ENCODE data around the gene TMEM150A.
A peak's percentile ranks its signal among the peaks of the same experiment; 100 is the strongest.
"Not testable (repeated sequence)": the region's sequence is repeated elsewhere in the genome, so short reads cannot be mapped to it uniquely, and the experiment has no call there.

Gene TMEM150A

DNA sequence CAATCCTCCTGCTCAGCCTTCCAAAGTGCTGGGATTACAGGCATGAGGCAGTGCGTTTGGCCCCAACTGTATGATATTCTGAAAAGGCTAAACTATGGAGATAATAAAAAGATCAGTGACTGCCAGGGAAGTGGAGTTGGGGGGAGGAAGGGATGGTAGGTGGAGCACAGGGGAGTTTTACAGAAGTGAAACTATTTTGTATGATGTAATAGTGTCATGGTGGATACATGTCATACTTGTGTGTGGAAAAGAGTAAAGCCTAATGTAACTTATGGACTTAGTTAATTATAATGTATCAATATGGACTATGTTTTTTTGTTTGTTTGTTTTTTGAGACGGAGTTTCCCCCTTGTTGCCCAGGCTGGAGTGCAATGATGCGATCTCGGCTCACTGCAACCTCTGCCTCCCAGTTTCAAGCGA lies 38.3 kb downstream of the TMEM150A start:
- DNase-seq, result no peak

DNA sequence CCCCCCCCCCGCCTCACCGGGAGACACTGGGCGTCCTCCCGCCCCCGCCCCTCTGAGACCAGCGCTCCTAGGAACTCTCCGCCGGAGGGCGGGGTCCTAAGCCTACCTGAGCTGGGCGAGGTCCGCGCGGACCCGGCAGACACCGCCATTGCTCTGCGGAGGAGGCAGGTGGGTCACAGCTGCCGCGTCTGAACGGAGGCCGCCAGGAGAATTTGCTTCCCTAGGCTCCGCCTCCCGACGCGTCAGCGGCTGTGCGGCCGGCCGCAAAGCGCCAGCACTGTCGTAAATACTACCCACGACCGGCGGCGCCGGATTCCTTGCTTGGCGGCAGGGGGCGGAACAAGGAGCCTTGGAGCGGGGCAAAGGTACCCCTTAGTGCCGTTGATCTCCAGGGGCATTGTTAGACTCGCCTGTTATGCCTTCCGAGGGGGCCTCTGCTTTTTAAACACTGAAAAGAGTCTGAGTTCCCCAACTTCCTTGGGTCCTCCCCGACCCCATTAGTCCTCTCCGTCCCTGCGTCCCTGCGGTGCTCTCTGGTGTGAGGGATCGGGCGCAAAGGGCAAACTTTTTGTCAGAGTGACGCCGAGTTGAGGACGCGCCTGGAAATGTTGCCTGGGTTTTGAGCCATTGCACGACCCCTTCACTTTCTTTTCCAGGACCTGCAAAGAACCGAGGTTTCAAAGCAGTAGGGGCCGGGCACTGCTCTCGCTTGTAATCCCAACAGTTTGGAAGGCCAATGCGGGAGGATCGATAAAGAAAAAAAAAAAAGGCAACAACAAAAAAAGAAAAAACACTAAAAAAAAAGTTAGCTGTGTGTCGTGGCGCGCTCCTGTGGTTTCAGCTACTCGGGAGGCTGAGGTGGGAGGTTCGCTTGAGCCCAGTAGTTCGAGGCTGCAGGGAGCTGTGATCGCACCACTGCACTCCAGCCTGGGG lies 41.0 kb downstream of the TMEM150A start, which contains the start of gene GGCX:
Gene GGCX (minus strand): TSS at position 214 of the 933 bp plus-strand sequence. CDS start 65 bp downstream, at position 149.
- peak; percentile 97 for DNase-seq

DNA sequence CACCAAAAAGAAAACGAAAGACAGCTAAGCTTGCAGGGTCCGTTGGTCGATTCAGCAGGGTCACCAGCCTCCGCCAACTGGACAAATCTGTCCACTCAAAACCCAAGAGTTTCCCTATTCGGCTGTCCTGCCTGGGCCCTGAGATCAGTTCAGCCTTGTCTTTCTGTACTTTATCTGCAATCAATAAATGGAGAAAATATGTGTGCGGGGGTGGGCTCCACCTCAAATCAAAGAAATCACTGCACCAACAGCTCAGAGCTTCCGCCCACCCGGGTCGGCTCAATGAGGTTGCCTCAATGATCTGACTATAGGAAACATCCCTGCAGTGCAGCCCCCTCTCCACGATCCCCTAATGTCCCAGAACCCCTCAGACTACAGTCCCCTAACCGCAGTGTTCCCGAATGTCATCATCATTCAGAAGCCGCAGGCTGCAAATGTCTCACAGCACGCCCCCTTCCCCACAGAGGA lies 41.7 kb downstream of the TMEM150A start:
- no peak for DNase-seq

DNA sequence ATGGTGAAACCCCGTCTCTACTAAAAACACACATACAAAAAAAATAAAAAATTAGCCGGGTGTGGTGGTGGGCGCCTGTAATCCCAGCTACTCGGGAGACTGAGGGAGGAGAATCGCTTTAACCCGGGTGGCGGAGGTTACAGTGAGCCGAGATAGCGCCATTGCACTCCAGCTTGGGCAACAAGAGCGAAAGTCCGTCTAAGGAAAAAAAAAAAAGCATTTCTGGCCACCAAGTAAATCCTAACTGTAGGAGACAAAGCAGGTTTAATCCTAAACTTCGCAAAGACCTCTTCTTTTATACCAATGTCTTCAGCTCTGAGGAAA lies 42.1 kb downstream of the TMEM150A start:
- DNase-seq, result not testable (repeated sequence)

DNA sequence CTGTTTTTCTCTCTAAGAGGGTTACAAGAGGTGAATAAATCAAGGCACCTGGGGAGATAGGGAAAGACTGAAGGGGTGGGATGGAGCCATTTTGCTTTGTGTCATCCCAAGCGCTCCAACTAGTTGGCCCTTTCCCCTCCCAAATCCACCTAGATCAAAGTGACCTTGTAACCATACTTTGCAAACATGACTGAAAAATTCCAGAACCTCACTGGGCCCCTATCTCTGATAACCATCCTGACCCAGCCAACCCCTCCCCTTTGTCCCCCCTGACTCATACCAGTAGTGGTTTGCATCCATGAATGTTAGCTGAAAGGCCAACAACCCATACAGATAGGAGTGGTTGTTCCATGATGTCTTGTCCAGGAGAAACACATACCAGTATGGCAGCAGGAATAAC lies 44.3 kb downstream of the TMEM150A start:
- DNase-seq, result no peak

DNA sequence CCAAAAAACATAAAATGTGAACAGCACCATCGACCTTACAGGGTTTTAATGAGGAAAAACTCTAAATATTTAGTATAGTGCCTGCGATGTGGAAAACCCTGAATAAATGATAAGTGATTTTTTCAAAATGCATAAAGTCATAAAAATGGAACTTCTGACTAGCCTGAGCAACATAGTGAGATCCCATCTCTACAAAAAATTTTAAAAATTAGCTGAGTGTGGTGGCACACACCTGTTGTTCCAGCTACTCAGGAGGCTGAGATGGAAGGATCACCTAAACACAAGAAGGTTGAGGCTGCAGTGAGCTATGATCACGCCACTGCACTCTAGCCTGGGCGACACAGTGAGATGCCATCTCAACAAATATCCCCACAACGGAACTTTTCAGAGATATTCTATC lies 45.4 kb downstream of the TMEM150A start:
- DNase-seq, result no peak

DNA sequence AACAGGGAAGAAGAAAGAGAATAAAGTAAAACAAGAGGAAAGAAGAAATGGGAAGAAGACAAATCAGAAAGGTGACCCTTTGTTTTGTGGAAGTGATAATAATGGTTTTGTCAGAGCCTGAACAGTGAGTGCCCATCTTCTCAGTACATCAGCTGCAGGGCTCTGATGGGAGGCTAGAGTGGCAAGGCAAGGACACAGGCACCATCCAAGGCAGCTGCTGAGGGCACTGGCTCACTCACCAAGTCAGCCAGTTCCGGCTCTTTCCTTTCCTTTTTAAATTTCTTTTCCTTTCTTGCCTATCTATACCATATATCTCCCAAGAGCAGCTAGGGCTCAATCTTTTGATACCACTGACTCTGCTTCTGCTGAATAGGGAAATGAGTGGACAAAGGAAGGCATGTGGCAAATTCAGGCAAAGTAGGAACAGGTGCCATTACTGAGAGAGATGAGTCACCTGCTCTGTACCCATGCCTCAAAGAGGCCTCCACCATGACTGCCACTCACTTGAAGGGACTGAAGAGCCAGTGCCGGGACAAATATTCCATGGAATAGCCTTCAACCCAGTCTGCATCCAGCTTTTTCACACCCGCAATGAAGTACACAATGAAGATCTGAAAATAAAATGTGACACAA lies 47.4 kb downstream of the TMEM150A start:
- DNase-seq, result no peak

DNA sequence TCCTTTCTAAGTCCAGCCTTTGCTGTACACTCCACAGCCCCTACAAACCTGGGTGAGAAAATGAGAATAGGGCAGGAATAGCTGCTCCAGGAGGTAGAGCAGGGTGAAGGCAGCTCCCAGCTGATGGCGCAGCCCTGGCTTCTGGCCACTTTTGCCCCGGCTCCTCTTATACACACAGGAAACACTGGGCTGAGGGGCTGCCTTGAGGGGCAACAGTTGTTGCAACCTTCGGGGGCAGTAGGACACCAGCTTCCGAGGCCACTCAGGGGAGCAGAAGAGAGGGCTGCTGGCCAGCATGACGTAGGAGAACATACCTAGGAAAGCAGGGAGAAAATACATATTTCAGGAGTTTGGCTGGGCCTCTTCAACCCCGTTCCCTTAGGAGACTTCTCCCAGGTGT lies 49.3 kb downstream of the TMEM150A start:
- no peak for DNase-seq

DNA sequence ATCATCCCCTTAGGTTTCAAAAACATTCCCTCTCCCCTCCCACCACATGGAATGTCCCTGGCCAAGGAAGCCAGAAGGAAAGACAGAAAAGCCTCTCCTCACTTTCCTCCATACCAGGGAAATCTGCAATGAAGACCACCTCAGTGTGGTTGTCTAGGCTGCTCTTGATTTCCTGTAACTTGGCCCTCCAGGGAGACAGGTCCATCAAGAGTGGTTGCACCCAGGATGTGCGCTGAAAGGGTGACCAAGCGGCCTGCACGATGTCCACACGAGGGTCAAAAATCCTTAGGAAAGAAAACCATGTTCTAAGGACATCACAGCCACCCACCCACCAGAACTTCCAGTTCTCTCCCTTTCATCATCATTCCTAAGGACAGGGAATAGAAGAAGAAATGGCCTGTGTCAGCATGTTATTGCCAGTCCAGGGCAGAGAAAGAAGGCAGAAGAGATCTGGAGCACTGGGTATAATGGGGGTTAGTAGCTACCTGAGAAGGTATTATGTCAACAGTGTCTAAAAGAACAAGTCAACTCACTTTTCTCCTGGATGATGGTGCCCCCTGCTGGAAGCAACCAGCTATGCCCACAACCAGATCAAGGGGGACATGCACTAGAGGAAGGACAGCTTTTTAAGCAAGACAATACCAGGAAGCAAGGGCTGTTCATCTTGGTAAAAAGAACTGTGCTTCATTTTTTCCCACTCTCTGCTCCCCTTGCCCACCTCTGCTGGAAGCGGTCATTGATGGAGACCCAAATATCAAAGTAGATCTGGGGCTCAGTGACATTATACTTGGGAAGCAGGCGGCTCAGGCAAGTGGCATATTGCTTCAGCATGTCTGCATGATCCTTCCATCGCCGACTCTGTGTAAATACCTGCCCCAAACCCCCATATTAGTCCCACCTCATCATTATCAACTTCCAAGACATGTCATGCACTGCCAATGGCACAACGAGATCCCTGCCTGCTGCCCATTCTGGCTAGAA lies 50.5 kb downstream of the TMEM150A start:
- peak; percentile 86 for DNase-seq

DNA sequence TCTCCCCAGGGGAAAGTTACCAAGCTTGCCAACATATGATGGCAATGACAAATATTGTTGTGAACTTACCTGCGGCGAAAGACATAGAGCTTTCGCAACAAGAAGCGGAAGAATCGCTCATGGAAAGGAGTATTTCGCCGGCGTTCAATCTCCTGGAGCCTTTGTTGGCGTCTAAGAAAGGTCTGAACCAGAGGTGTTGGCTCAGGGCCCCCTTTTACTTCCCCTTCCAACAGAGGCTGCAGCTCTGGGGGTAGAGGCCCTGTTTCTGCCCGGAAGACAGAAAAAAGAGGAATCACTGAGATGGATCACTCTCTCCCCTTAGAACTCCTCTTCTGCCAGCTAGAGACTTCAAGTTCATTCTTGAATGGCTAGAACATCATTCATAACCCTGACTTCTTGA lies 52.0 kb downstream of the TMEM150A start:
- no peak for DNase-seq

DNA sequence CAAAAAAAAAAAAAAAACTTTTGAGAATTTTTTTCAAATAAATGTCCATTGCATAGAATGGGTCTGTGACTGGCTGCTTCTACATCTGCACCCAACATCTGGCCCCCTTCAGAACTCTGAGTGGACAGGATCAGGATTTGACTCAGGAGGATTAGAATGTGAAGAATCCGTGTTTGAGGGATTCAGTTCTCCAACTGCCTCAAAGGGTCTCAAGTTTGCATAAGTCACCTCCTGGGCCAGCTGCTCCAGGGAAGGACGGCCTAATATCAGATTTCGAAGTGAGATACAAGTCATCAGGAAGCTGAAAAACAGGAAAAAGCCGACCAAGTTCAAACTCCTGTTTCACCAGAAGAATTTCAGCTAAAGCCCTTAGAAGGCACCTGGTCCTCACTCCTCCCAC lies 52.7 kb downstream of the TMEM150A start:
- no peak for DNase-seq

DNA sequence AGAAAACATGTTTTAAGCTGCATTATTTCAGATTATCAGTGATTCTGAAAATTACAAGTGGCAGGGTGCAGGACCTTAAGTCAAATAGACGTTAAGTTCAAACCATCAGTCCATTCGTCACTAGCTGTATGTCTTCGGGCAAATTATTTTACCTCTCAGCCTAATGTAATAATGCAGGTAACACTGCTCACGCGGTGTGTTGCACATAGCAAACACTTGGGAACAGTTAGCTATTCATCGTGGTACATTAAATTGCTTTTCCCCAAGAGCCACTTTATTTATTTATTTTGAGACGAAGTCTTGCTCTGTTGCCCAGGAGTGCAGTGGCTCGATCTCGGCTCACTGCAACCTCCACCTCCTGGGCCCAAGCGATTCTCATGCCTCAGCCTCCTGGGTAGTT lies 53.4 kb downstream of the TMEM150A start:
- DNase-seq, result no peak

DNA sequence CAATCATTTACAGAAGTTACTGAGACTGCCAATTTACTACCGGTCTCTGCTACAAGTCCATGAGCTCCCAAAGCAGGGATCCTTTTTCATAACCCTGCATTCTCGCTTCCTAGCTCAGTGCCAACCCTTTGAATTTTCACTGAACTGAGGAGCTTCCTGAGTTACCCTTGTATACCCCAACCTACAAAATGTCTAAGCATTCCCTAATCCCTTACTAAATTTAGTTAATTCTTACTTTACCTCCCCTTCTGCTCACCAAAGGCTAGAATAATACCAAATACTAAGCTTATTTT lies 53.9 kb downstream of the TMEM150A start:
- no peak for DNase-seq
